Frontal cortex (tissue), 4 donors: ENCODE data around the gene TIMM17A. TPM values are rescaled to one million over a fixed set of nuclear protein-coding genes. Genes with fewer than 3 reads are reported as not detected.
"Not testable (repeated sequence)": the region's sequence is repeated elsewhere in the genome, so short reads cannot be mapped to it uniquely, and the experiment has no call there.

Experiments
- DNase-seq, 2 donors: peaks; one replicate each; pipeline ENCODE4 v3.0.0; 2012; ENCODE audit warnings: low spot score in 2 of 2
- FAIRE-seq: peaks from 2 replicates; lab custom pipeline; 2012; peaks lifted over from hg19 to GRCh38; lab: Jason Lieb, UNC
- total RNA-seq: library from RNA; depleted of rRNA; stranded (reverse); fragments of >200 nt; gene quantifications from one replicate; pipeline ENCODE4 v1.2.3, GENCODE V29; 2014
- donor health status: control.
- donor health status: control.
- donor health status: control.

TIMM17A gene
- total RNA-seq, 1 donor from 2014 or later, result 56.3 TPM

DNA sequence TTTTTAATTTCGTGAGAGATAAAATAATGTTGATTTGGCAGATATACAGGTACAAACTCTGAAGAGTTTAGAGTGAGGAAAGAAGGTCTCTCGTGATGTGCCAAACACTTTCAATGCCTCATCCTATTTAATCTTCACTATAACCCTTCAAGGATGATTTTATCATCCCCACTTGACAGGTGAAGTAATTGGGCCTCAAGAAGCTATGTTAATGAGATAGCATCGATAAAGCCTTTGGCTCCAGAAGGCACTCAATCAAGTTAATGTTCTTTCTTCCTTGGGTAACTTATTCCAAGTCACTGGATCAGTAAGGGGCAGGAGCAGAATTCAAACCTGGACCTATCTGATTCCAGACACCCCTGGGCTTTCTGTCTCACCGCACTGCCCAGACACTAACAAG, 16.2 kb upstream of the TIMM17A start:
- FAIRE-seq (no peak), DNase-seq (no peak)

DNA sequence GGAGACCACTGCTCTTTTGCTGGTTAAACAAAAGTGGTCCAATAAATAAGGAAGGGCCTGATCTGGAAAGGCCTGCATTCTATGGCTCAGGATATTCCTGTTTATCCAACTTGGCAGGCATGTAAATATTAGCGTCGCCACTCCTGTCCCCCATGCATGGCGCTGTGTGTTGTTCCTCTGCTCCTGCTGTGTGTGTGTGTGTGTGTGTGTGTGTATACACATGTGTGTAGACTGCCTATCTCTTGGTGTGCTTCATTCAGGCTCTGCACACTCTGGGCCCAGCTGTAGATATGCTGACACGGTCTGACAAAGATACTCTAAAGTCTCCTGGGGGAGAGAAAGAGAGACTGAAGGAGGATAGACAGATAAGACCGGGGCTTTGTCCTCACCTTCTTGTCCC, 15.7 kb upstream of the TIMM17A start:
- FAIRE-seq (no peak), DNase-seq (no peak)

DNA sequence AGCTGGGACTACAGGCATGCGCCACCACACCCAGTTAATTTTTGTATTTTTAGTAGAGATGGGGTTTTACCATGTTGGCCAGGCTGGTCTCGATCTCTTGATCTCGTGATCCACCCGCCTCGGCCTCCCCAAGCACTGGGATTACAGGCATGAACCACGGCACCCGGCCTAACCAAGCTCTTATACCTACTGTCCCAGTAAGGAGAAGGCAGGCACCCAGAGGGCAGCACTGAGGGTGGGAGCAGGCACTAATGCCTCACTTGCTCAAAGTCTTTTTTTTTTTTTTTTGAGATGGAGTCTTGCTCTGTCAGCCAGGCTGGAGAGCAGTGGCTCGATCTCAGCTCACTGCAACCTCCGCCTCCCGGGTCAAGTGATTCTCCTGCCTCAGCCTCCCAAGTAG, 15.0 kb upstream of the TIMM17A start:
- not testable (repeated sequence) for DNase-seq, FAIRE-seq

DNA sequence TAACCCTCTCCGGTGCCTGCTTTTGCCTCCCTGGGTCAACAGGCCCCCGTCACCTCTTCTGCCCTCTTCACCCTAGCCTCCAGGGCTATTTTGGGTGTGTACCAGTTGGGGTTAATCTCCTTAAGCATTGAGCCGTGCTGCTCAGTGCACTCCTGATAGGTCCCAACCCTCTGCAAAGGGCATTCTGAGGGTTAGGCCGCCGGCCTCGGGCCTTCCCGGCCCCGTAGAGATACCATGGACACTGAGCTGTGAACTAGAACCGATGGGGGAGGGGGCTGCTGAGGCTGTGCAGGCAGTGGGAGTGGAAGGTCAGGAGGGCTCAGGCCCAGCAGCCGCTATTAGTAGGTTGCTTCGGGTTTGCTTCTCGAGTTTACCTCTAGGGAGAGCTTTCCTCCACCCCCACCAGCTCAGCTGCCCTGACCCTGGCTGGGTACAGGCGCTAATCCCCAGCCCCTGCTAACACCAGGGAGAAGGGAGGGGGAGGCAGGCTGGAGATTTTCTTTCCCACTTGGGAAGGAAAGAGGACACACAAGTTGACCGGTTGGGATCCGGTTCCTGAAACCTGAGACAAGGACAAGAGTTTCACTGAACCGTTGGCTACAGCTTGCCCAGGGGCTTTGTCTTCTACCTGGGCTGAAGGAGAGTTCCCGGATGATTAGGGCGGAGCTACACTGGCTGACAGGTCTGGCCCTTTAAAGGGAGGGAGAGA, 13.7 kb upstream of the TIMM17A start:
- DNase-seq, result no peak
- no peak for FAIRE-seq

DNA sequence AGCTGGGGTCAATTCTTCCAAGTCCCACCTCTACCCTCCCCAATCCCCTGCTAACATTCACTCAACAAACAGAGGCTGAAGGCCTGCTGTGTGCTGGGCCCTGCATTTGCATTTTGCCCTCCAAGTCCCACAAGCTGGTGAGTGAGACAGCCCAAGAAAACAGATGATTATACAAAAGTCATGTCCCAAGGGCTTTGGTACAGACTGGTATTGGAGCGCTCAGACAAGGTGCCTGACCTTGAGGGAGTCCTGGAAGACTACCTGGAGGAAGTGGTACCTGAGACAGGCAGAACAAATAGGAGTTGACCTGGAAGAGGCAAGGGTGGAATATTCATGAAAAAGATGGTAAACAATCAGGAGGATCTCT, 13.2 kb upstream of the TIMM17A start:
- no peak for DNase-seq
- FAIRE-seq, result no peak

DNA sequence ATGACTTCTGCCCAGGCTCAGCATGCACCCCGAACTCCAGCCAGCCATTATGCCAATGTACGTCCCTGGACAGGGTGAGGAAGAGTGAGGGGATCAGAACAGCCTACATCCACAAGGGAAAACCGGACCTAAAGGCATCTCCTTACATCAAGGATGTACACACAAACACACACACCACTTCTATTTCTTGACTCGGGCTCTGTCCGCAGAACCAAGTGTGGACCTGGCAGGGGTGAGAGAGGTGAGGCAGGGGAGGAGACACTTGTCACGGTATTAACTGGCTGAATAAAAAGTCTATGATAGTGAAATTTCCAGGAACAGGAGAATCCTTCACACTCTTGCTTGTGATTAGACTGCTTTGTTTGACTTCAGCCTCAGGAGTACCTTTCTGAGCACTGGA, 11.3 kb upstream of the TIMM17A start:
- DNase-seq (no peak), FAIRE-seq (no peak)

DNA sequence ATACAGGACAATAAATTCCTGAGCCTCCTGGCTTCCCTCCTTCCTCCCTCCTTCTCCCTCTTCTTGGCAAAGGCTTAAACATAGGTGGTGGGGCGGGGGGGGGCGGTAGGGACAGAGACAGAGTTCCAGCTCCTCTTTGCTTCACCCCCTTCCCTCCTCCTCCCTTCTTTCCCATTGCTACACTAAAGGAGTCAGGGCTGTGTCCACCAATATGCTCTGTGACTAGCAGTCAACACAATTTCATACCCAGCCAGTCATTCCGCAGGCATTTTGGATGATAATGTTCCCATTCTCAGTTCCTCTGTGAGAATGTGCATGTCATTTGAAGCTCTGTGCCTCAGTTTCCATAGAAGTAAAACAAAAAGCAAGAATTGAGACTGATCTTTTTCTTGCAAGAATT, 10.7 kb upstream of the TIMM17A start:
- DNase-seq (no peak), FAIRE-seq (no peak)

DNA sequence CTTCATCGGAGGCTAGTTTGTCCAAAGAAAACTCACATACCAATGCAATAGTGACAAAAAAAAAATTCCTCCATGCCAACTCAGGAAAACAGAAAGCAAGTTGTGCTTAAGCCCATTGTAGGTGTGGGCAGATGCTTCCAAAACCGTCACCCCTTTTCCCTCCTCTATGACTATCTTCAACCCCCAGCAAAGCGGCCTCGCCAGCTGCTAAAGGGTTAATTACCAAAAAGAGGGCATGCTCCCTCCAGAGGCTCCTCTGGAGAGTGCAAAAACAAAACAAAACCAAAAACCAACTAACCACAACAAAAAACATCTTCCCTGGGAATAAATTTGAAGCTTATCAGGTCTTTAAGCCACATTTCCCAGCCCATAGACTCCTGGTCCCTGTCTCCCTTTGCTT, 10.1 kb upstream of the TIMM17A start:
- DNase-seq, result no peak

DNA sequence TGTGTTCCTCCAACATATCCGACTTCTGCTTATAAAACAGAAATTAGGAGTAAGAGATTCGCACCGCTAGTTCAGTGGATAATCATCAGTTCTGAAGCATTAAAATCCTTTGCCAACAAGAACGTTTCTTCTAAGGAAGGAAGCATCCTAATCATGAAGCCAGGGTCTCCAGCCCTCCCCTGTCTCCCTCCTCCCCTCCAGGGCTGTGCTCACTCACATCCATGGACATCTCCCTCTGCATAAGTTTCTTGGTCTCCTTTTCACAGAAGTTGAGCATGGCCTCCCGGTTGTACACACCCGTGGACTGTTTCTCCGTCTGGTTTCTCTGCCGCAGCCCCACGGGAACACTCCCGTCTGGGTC, 9.5 kb upstream of the TIMM17A start:
- FAIRE-seq (no peak), DNase-seq (no peak)

More for the DNA sequence above, 10.1 kb upstream of the TIMM17A start:
- no peak for FAIRE-seq

DNA sequence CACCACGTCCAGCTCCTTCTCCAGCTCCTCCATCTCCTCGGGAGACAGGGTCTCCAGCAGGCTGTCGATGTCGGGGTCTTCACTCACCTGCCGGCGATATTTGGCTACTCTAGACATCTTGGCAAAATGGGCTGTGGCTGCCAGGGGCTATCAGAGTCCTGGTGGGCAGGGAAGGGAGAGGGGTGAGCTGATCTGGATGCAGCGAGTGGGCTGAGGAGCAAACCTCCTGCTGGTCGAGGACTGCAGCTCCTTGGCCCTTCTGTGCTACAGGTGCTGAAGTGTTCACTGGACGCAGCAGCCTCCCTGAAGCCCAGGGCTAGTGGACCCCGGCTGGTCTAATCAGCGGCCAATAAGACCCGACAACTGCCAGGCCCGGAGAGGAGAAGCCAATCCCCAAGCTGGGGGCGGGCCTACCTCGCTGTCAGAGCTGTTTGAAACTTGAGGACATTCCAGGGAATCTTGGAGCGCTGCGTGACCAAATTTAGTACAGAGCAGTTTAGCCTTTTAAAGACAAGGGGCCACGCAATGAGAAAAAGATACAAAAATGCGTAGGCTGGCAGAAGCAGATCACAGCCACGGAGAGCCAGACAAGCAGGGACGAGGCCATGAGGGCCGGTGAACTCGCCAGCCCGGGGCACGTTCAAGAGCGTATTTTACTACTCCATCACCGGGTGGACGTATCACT, 8.9 kb upstream of the TIMM17A start, which contains the start of gene LMOD1:
Gene LMOD1, minus strand, starts transcription at position 325 of the 685 bp plus-strand sequence. Its CDS starts 208 bp downstream, at position 117.
- FAIRE-seq (no peak), DNase-seq (peak in 1 of 2 donors; percentile 72)

DNA sequence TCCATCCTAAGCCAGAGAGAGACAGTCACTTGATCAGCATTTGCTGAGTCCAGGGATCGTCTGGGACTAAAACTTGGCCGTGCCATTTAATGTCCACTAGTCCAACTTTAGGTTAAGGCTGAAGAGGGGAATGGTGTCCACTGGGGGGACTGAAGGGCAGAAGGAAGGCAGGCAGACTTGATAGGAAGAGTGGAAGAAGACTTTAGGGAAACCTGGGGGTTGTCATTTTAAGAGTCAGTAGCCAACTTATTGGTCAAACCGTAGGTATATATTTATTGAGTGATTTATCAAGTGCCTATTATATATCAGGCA, 7.7 kb upstream of the TIMM17A start:
- no peak for FAIRE-seq
- no peak for DNase-seq

DNA sequence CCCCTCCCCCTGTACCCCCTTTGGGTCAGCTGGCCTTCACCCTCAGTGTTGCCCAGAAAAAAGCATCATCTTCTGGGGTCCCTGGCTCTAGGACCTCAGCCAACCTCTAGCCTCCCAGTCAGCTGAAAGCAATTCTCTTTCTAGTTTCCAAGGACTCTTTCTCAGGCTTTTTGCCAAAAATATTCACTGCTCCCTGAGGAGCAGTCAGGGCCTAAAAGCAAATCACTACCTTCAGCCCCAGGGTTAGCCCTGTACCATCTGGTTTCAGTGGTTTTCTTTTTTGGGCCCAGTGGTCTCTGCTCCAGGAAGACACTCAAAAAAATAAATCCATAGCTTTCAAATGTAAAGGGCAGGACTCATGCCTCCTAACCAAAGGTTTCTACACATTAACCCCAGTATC, 5.8 kb upstream of the TIMM17A start:
- DNase-seq (no peak), FAIRE-seq (no peak)

DNA sequence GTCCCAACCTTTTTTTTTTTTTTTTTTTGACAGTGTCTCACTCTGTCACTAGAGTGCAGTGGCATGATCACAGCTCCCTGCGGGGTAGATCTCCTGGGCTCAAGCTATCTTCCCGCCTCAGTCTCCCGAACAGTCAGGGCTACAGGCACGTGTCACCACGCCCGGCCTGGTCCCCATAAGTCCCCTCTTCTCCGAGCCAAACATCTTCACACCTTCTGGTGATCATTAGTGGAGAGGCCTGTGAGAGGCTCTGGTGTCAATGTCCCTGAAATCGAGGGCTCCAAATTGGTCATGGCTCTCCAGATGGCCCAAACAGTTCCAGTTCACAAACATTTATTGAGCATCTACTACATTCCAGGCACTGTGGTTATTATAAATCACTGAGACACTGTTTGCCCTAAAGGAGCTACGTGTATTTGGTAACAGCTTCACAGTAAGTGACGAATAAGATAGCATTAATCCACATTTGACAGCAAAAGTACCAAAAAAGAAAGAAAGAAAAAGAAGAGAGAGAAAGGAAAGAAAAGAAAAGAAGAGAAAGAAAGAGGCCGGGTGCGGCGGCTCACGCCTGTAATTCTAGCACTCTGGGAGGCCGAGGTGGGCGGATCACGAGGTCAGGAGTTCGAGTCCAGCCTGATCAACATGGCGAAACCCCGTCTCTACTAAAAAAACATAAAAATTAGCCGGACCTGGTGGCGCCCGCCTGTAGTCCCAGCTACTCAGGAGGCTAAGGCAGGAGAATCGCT, 867 bp upstream of the TIMM17A start:
- DNase-seq, result no peak

DNA sequence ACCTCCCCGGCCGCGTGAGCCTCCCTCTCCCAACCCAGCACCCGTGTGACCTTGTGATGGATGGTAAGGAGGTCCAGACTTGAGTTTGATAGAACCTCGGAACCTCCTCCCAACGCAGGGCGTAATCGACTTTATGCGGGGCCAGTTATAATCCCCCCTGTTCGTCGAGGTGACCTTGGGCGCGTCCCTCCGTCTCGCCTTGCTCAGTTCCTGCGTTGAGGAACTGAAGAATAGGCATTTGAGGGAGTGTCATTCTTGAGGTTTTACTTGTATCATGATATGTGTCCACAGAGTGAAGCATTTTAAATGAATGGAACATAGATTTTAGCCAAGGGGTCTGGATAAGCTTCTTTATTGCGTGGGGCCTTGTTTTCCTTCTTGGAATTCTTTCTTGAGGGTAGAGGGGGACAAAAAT, 433 bp downstream of the TIMM17A start:
- no peak for DNase-seq
- FAIRE-seq, result no peak

More for the DNA sequence above, 867 bp upstream of the TIMM17A start:
- no peak for FAIRE-seq

DNA sequence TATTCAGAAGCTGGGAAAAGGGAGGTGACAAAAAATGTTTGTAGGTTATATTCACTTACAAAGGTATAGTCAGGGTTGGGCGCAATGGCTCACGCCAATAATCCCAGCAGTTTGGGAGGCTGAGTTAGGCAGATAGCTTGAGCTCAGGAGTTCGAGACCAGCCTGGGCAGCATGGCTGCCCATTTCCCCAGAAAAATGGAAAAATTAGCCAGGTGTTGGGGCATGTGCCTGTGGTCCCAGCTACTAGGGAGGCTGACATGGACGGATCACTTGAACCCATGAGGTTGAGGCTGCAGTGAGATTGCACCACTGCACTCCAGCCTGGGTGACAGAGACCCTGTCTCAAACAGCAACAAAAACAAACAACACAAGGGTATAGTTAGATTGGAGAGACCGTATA, 3.0 kb downstream of the TIMM17A start:
- FAIRE-seq (no peak), DNase-seq (no peak)

DNA sequence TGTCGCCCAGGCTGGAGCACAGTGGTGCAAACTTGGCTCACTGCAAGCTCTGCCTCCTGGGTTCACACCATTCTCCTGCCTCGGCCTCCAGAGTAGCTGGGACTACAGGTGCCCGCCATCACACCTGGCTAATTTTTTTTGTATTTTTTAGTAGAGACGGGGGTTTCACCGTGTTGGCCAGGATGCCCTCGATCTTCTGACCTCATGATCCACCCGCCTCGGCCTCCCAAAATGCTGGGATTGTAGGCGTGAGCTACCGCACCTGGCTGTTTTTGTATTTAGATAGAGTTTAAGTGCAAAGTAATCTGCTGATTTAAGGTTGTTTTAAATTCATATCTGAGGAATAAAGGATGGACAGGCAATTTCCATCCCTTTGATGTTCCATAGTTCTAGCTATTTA, 7.1 kb downstream of the TIMM17A start:
- not testable (repeated sequence) for FAIRE-seq, DNase-seq

DNA sequence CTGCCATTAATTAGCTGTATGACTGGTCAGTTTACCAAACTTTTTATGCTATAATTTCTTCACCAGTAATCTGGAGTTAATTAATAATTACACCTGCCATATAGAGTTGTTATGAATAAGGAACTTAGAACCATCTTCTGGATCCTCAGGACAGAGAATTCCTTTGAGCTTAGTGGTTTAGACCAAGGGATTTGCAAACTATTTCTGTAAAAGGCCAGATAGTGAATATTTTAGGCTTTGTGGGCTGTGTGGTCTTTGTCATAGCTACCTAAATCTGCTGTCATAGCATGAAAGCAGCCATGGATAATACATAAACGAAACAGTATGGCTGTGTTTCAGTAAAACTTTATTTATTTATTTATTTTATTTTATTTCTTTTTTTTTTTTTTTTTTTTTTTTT, 9.0 kb downstream of the TIMM17A start:
- DNase-seq, result no peak

DNA sequence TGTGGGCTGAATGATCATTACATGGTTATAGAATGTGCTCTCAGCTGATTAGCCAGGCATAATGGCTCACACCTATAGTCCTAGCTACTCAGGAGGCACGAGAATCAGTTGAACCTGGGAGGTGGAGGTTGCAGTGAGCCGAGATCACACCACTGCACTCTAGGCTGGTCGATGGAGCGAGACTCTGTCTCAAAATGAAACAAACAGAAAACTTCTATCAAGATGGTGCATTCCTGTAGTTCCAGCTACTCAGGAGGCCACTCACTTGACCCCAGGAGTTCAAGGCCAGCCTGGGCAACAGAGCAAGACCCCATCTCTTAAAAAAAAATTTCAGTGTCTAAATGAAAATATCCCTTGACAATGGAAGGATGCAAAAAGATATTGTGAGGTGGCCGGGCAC, 10.9 kb downstream of the TIMM17A start:
- DNase-seq, result no peak
- no peak for FAIRE-seq

More for the DNA sequence above, 9.0 kb downstream of the TIMM17A start:
- FAIRE-seq, result no peak

DNA sequence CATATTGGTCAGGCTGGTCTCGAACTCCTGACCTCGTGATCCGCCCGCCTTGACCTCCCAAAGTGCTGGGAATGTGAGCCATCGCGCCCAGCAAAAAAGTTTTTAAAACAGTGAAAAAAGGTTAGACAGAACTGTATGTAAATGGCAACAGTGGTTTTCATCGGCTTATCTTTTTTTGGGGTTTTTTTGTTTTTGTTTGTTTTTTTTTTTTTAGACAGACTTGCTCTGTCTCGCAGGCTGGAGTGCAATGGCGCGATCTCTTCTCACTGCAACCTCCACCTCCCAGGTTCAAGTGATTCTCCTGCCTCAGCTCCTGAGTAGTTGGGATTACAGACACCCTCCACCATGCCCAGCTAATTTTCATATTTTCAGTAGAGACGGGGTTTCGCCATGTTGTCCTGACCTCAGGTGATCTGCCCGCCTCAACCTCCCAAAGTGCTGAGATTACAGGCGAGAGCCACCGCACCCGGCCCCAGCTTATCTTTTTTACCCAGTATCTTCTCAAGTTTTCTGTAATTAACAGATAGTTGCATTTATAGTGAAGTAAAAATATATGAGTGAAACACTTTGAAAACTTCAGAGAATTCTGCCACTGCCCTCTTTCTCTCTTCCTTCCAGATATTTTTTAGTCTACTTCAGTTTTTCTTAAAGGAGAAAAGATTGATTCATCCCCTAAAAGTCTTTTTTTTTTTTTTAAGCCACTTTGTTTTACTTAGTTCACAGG, 13.1 kb downstream of the TIMM17A start:
- FAIRE-seq, result no peak

DNA sequence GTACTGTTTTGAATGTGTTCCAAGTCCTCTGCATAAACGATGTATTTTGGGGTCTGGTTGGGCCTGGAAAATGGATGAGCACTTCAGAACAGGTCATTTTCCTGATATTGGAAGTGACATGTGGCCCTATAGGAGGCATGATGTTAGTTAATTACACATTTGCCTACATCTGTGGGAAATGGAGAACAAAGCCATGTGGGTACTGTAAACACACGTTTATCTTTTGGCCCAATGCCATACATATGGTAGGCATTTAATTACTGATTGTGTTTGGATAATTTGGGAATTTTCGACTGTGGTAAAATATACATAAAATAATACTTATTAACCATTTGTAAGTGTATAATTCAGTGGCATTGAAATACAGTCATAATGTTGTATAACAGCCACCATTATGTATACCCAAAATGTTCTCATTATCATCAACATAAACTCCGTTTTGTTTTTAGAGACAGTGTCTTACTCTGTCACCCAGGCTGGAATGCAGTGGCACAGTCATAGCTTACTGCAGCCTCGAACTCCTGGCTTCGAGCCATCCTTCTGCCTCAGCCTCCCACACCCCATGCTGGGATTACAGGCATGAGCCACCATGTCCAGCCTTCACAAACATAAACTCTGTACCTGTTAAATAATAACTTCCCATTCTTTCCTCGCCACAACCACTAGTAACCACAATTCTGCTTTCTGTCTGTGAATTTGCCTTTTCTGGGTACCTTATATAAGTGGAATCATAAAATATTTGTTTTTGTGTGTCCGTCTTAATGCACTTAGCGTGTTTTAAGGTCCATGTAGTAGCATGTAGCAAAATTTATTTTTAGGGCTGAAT, 15.2 kb downstream of the TIMM17A start:
- no peak for DNase-seq
- FAIRE-seq, result no peak

More for the DNA sequence above, 13.1 kb downstream of the TIMM17A start:
- no peak for DNase-seq
